K562 (cell line): ENCODE measurements around the gene CUL4B. TPM values are rescaled to one million over a fixed set of nuclear protein-coding genes. Genes with fewer than 3 reads are reported as not detected.

ENCODE experiments used
- ATF1 ChIP-seq, 2 experiments: fragments of 450-650 bp in 1 of 2; IDR thresholded peaks; 2 replicates each; pipeline ENCODE4 v1.6.1; 2016; ENCODE audit warnings: missing compliant biosample characterization in 1 of 2, missing genetic modification characterization in 1 of 2
- EP300 ChIP-seq: IDR thresholded peaks from 2 replicates; pipeline ENCODE4 v1.6.1; 2012; ENCODE audit warnings: low read length, improper control_type of control experiment
- EP400 ChIP-seq: fragments of 450-650 bp; IDR thresholded peaks from 2 replicates; pipeline ENCODE4 v1.6.1; 2017; ENCODE audit warnings: antibody characterized with exemption, mild to moderate bottlenecking, moderate library complexity
- FOSL1 ChIP-seq: fragments of 200-800 bp; sonication (Bioruptor generic); conservative IDR thresholded peaks from 2 replicates; pipeline ENCODE4 v1.6.1; 2016; ENCODE audit warnings: missing genetic modification characterization, missing compliant biosample characterization
- LCOR ChIP-seq: sonication (generic); formaldehyde crosslinking; IDR thresholded peaks from 2 replicates; pipeline ENCODE4 v1.8.0; 2022; ENCODE audit warnings: mild to moderate bottlenecking, missing genetic modification reagents
- MEIS2 ChIP-seq: fragments of 450-650 bp; IDR thresholded peaks from 2 replicates; pipeline ENCODE4 v1.6.1; 2014; ENCODE audit warnings: mild to moderate bottlenecking; ENCODE audit not compliant: partially characterized antibody
- TAL1 ChIP-seq: fragments of 450-650 bp; IDR thresholded peaks from 2 replicates; pipeline ENCODE4 v1.6.1; 2016; ENCODE audit warnings: mild to moderate bottlenecking
- TEAD4 ChIP-seq, 2 experiments: sonication (generic) in 1 of 2; formaldehyde crosslinking in 1 of 2; IDR thresholded peaks; 2 replicates each; pipeline versions ENCODE4 v1.6.1 to v1.8.0; 2012 to 2022; ENCODE audit warnings: borderline replicate concordance in 1 of 2, inconsistent platforms in 1 of 2, low read length in 1 of 2, mild to moderate bottlenecking in 1 of 2, missing genetic modification reagents in 1 of 2
- THRAP3 ChIP-seq: fragments of 450-650 bp; IDR thresholded peaks from 2 replicates; pipeline ENCODE4 v1.6.1; 2016; ENCODE audit warnings: mild to moderate bottlenecking, inconsistent platforms, borderline replicate concordance
- ZFP1 ChIP-seq: fragments of 450-650 bp; formaldehyde crosslinking; IDR thresholded peaks from 2 replicates; pipeline ENCODE4 v1.4.0; 2020; ENCODE audit warnings: mild to moderate bottlenecking, mixed read lengths
- polyA plus RNA-seq, 8 experiments: library from polyadenylated mRNA; depleted of rRNA in 4 of 8; stranded (reverse) in 5 of 8; unstranded in 3 of 8; fragments of >200 nt; fragmentation: Nextera tagmentation in 2 of 8; fragmentation: Illumina TruSeq in 1 of 8; extraction: Ambion mirVana in 2 of 8; extraction: Trizol in 1 of 8; gene quantifications; 2 replicates each; pipeline versions ENCODE4 v1.2.1 to v1.2.3, GENCODE V29; 2011 to 2014; ENCODE audit warnings: inconsistent platforms in 1 of 8, missing spikeins in 1 of 8
- total RNA-seq, 7 experiments: library from RNA; depleted of rRNA in 6 of 7; stranded (reverse); fragments of >200 nt in 6 of 7; fragmentation: Illumina TruSeq in 2 of 7; extraction: Trizol in 2 of 7; gene quantifications; 2 replicates each; pipeline versions ENCODE4 v1.2.1 to v1.2.3, GENCODE V29; 2011 to 2021; ENCODE audit warnings: low replicate concordance in 1 of 7
- TF ChIP-seq, protein P1 (sequence below), 2 experiments: fragments of 450-650 bp in 1 of 2; sonication (generic) in 1 of 2; formaldehyde crosslinking in 1 of 2; IDR thresholded peaks in 1 of 2; conservative IDR thresholded peaks in 1 of 2; 2 replicates each; pipeline versions ENCODE4 v1.6.1 to v1.8.1; 2016 to 2023; ENCODE audit warnings: mild to moderate bottlenecking in 2 of 2, moderate library complexity in 2 of 2, inconsistent platforms in 1 of 2, missing genetic modification reagents in 1 of 2
- TF ChIP-seq, protein P2 (sequence below): fragments of 450-650 bp; IDR thresholded peaks from 2 replicates; pipeline ENCODE4 v1.6.1; 2016
- TF ChIP-seq, protein P3 (sequence below): fragments of 450-650 bp; IDR thresholded peaks from 2 replicates; pipeline ENCODE4 v1.6.1; 2014; ENCODE audit warnings: low read depth, mild to moderate bottlenecking, moderate library complexity, borderline replicate concordance
- TF ChIP-seq, protein P4 (sequence below): fragments of 250-450 bp; sonication (Bioruptor Pico); IDR thresholded peaks from 2 replicates; pipeline ENCODE4 v1.5.0; 2020; ENCODE audit warnings: mild to moderate bottlenecking
- TF ChIP-seq, protein P5 (sequence below), 2 experiments: IDR thresholded peaks in 1 of 2; conservative IDR thresholded peaks in 1 of 2; 2 replicates each; pipeline ENCODE4 v1.6.1; 2016; ENCODE audit warnings: low read depth in 2 of 2, mild to moderate bottlenecking in 1 of 2, missing compliant biosample characterization in 1 of 2, missing genetic modification characterization in 1 of 2, moderate library complexity in 1 of 2

The CUL4B gene
- total and polyA plus RNA-seq, 9 of the 15 experiments (the other 6 are each of a cell fraction or from before 2014, with no cell fraction given), result 15.0 to 41.7 (median 37.5) TPM

DNA sequence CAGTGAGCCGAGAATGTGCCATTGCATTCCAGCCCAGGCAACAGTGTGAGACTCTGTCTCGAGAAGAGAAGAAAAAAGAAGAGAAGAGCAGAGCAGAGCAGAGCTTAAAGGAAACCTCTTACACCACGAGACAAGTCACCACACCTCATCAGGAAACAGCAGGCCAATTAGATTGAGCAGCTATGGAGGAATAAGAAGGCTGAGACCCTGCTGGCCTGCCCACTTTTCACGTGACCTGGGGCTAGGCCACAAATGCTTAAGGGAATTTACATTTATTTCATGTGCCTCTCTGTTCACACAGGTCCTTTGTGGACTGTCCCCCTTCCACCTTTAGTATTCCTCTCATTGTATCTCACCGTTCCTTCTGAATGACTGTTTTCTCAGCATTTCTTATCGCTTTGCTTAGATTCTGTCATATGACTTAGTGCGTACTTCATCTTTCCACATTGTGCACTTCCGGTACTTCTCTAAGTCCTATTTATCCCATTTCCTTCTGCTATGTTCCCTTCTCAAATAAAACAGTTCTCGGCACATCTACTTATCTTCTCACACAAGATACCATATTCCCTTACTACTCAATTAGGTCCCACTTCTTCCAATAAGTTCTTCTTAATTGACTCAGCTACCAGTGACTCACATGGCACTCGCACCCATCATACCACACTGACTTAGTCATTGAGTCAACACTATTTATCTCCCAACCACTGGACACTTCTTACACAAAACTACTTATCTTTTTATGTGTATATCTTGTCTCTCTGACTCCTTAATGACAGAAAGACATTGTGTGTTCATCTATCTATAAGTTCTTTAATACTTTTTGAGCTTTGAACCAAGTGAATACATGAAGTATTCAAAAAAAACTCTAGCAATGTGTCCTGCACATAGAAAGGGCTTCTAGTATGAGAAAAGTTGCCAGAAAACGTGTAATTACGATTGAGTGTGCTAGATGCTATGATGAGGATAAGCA lies 11.0 kb downstream of the CUL4B start (continued):
- TF ChIP-seq, protein P1, sequence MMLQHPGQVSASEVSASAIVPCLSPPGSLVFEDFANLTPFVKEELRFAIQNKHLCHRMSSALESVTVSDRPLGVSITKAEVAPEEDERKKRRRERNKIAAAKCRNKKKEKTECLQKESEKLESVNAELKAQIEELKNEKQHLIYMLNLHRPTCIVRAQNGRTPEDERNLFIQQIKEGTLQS (IDR thresholded peaks at IDR 0.05), result peak; percentile 91
- TF ChIP-seq, protein P1 (CRISPR knock-in tag; conservative IDR thresholded peaks at IDR 0.05), result no peak
- TF ChIP-seq, protein P2, sequence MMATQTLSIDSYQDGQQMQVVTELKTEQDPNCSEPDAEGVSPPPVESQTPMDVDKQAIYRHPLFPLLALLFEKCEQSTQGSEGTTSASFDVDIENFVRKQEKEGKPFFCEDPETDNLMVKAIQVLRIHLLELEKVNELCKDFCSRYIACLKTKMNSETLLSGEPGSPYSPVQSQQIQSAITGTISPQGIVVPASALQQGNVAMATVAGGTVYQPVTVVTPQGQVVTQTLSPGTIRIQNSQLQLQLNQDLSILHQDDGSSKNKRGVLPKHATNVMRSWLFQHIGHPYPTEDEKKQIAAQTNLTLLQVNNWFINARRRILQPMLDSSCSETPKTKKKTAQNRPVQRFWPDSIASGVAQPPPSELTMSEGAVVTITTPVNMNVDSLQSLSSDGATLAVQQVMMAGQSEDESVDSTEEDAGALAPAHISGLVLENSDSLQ, result peak; percentile 50; the same call in 1 of the 2 replicates
- TF ChIP-seq, protein P3, sequence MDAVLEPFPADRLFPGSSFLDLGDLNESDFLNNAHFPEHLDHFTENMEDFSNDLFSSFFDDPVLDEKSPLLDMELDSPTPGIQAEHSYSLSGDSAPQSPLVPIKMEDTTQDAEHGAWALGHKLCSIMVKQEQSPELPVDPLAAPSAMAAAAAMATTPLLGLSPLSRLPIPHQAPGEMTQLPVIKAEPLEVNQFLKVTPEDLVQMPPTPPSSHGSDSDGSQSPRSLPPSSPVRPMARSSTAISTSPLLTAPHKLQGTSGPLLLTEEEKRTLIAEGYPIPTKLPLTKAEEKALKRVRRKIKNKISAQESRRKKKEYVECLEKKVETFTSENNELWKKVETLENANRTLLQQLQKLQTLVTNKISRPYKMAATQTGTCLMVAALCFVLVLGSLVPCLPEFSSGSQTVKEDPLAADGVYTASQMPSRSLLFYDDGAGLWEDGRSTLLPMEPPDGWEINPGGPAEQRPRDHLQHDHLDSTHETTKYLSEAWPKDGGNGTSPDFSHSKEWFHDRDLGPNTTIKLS, result no peak
- TF ChIP-seq, protein P4, sequence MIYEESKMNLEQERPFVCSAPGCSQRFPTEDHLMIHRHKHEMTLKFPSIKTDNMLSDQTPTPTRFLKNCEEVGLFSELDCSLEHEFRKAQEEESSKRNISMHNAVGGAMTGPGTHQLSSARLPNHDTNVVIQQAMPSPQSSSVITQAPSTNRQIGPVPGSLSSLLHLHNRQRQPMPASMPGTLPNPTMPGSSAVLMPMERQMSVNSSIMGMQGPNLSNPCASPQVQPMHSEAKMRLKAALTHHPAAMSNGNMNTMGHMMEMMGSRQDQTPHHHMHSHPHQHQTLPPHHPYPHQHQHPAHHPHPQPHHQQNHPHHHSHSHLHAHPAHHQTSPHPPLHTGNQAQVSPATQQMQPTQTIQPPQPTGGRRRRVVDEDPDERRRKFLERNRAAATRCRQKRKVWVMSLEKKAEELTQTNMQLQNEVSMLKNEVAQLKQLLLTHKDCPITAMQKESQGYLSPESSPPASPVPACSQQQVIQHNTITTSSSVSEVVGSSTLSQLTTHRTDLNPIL, result no peak
- TF ChIP-seq LCOR, result peak; percentile 69; the same call in 1 of the 2 replicates
- peak; percentile 85 for TF ChIP-seq MEIS2
- TF ChIP-seq TAL1, result peak; percentile 29
- peak; percentile 68; the same call in 1 of the 2 replicates for TF ChIP-seq TEAD4 (IDR thresholded peaks at IDR 0.05; ENCODE audit: low read length)
- no peak for TF ChIP-seq TEAD4 (CRISPR knock-in tag; IDR thresholded peaks at IDR 0.05; ENCODE audit: borderline replicate concordance)
- TF ChIP-seq ATF1 (CRISPR knock-in tag; IDR thresholded peaks at IDR 0.05), result no peak
- TF ChIP-seq ATF1 (tag; IDR thresholded peaks at IDR 0.05), result peak; percentile 54; the same call in 1 of the 2 replicates
- TF ChIP-seq, protein P5, sequence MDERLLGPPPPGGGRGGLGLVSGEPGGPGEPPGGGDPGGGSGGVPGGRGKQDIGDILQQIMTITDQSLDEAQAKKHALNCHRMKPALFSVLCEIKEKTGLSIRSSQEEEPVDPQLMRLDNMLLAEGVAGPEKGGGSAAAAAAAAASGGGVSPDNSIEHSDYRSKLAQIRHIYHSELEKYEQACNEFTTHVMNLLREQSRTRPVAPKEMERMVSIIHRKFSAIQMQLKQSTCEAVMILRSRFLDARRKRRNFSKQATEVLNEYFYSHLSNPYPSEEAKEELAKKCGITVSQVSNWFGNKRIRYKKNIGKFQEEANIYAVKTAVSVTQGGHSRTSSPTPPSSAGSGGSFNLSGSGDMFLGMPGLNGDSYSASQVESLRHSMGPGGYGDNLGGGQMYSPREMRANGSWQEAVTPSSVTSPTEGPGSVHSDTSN (CRISPR knock-in tag; IDR thresholded peaks at IDR 0.05; ENCODE audit: low read depth), result no peak
- TF ChIP-seq, protein P5 (tag; conservative IDR thresholded peaks at IDR 0.05; ENCODE audit: low read depth), result peak; percentile 45; the same call in 1 of the 2 replicates
- TF ChIP-seq ZFP1, result no peak
- no peak for TF ChIP-seq THRAP3
- TF ChIP-seq FOSL1, result peak; percentile 100
- TF ChIP-seq EP300, result peak; percentile 30; the same call in 1 of the 2 replicates
- TF ChIP-seq EP400, result peak; percentile 41; the same call in 1 of the 2 replicates
